ENCODE results near the gene DPM2.

Gene DPM2

GRCh38 chr9:127937388-127938297 is at the start of gene DPM2:
DPM2 (minus strand) TSS chr9:127937854; CDS start chr9:127937820, 34 bp downstream.
- peak; percentile 68 for DNase-seq (ENCODE audit: low read depth)

- DNase-seq (ENCODE audit: low read depth) = no peak
Observed at GRCh38 chr9:127987103-127987614, 49.5 kb upstream of the DPM2 start.

GRCh38 chr9:127985011-127985410 is 47.4 kb upstream of the DPM2 start:
- no peak for DNase-seq (ENCODE audit: low read depth)

DNA sequence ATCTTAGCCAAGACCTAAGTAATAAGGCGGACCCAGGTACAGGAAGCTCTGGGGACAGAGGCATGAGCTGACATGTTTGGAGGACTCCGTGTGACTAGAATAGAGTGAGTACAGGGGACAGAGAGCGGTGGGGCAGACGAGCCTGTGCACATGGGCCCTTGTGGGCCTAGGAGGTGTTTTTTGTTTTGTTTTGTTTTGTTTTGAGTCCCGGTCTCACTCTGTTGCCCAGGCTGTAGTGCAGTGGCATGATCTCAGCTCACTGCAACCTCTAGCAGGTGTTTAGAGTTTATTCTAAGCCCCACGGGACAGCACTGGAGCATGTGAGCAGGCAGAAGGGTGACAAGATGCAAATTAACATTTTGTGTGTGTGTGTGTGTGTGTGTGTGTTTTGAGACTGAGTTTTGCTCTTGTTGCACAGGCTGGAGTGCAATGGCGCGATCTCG is 46.2 kb upstream of the DPM2 start:
- no peak for DNase-seq (ENCODE audit: low read depth)

DNA sequence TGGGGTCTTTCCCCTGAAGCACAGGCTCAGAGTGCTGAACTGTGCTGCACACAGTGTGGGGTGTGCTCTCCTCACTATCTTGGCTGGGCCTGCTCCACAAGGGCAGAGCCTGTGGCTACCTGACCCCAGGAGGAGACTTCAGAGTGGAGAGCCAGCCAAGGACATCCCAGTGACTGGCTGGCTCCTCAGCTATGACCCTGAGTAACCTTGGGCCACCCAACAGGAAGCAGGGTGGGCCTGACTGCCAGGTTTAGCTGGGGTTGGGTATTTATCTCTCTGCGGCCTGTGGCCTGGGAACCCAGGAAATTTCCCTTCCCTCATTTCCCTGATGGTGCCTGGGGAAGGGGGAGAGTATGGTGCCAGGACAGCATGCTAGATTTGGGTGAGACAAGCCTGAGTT is 45.3 kb upstream of the DPM2 start:
- no peak for DNase-seq (ENCODE audit: low read depth)

DNA sequence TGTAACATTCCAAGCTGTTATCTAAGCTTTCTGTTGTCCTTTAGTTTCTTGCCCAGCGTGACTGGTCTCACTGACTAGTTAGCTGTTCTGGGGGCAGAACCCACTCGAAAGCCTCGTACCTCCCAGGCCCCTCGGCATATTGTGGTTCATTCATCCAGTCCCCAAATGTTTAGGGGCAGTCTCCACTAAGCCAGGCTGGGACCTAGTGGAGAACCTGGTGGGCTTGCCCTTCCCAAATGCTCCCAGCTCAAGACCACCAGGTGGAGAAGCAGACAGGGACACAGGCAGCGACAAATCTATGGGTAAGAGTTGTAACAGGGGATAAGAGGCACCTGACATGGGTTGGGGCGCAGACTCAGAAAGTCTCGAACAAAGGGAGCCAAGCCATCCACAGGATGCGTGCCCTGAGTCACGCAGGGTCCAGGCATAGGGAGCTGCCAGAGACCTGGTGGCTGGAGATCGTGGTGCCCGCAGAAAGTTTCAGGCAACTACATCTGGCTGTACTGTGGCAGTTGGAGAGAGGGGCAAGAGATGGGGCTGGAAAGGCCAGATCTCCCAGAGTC is 44.0 kb upstream of the DPM2 start:
- DNase-seq (ENCODE audit: low read depth) = no peak

- DNase-seq (ENCODE audit: low read depth) = peak; percentile 78
Observed at GRCh38 chr9:127980706-127981558, 43.3 kb upstream of the DPM2 start, which contains the start of gene EEIG1. EEIG1 (minus strand) TSS chr9:127980989; CDS start chr9:127980137, 852 bp downstream.

- DNase-seq (ENCODE audit: low read depth) = no peak
Observed at GRCh38 chr9:127980060-127980705, 42.5 kb upstream of the DPM2 start.

DNA sequence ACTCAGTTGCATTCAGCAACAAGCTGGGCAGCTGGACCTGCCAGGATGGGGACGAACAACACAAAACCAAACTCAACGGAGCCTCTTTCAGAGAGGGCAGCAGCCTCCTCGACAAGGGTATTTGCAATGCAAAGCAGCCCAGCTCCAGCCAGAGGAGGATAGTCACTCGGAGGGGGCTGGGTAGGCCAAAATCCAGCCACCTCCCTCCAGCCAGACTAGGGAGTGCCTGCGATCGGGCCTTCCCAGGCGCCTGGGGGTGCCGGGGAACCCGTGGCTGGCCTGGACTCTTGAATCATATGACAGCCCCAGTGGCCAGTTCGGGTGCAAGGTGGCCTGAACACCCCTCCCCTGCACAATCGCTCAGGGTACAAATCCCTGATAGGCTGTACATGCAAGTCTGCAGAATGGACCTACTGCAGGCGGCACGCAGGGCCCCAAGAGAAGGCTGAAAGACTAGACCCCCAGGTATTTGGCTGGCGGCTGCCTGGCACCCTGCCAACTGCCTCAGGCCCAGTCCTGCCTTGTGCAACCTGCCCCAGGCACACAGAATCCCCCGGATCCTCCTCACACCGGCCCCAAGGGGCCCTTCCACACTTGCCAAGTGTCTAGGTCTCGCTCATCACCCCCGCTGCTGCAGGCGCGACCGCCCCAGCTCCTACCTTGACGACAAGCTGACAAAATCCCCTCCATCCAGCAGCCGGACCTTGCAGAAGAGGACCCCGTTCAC is 41.8 kb upstream of the DPM2 start:
- no peak for DNase-seq (ENCODE audit: low read depth)

GRCh38 chr9:127979015-127979332 is 41.3 kb upstream of the DPM2 start:
- DNase-seq (ENCODE audit: low read depth) = no peak

DNA sequence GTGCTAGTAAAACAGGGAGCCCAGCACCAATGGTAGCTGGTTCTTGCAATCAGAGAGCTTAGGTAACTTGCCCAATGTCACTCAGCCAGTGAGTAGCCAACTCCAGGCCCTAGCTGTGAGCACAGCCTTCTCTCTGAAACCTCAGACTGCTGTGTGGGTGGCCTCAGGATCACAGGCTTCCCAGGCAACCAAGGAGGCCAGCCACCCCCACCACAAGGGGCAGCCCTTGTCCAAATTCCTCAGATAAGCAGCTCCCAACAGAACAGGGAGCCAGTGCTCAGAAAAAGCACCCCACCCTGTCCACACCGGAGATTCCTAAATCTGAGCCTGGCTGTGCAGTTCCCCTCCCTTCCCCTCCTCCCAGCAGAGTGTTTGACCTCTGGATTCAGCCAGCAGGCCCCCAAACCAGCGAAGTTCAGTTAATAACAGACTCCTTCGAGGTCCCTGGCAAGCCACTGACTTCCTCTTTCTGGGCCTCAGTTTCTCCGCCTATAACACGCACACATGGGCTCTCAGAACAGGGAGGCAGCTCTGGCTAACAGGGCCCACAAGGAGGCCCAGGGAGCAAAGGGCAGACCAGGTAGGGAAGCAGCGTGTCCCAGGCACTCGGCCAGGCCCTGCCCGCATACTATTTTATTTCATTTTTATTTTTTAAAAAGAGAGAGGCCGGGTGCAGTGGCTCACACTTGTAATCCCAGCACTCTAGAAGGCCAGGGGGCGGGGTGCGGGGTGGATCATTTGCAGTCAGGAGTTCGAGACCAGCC is 40.4 kb upstream of the DPM2 start:
- no peak for DNase-seq (ENCODE audit: low read depth)

GRCh38 chr9:127977009-127977883 is 39.6 kb upstream of the DPM2 start:
- DNase-seq (ENCODE audit: low read depth) = no peak

DNA sequence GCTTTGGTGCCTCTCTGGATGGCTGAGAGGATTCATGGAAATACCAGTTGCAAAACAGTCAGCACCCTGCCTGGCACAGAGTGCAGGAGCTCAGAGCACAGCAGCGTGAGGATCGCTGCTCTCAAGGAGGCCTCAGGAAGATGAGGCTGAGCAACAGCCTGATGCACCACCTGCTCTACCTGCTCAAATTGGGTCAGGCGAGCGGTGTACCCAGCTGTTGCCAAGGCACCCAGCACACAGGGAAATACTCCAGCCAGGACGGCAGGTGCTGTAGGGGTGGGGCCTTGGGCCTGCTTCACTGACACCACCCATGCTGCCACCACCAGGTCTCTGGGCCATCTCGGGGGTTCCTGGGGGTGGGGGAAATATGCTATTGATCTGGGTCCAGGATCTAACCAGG is 38.8 kb upstream of the DPM2 start:
- DNase-seq (ENCODE audit: low read depth) = no peak

DNA sequence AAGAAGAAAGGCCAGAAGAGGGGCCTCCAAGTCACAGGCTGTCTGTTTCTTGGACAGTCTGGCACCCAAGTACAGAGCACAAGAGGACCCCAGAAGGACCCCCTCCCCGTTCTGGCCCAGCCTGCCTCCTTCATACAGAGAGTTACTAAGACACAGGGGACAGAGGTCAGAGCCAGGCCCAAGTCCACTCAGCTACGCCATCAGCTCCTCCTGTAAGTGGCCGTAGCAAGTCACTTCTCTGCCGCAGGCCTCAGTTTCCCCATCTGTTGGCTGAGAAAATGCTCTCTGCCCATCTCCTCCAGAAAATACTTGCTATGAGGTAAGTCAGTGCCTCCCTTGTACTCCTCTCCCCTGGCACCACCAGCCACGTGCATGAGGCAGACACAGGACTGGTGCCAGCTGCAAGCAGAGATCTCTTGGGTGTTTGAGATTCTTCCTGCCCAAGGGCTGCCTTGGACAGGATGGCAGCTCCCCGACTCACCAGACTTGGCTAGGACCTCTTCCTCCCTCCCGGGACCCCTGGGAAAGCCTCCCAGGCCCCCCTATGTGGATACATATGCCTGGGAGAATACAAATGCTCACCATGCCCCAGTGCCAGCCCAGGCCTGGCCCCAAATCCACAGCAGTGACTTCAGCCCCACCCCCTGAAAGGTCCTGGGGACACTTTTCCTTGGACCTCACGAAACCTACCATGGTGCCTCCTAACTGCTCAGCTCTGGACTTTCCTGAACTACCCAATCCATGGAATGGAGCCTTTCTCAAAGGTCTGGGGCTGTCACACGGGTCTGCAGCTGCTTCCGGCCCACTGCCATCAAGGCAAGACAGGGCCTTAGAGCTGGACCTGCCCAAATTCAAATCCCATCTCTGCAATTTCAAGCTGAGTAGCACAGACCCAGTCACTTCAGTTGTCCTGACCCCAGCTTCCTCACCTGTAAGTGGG is 38.0 kb upstream of the DPM2 start:
- DNase-seq (ENCODE audit: low read depth) = no peak

DNA sequence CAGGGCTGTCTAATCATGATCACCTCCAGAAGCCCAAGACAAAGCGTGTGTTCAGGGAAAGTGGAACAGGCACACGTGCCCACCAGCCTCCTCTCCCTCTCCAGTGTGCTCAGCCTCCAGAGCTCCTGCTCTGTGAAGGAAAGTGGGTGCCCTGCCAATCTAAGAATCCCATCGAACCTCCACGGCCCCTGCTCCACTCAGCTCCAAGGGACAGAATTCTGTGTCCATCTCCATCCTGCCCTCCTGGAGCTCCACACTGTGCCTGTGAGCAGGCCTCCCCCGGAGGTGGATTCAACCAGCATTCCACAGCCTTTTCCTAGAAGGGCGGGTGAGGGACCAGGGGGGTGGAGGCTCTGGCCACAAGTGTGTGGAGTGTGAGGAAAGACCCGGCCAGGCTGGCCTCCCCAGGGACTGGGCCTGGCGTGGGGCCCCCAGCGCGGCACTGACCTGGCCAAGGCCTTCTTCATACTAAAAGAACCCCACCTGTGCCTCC is 37.2 kb upstream of the DPM2 start:
- no peak for DNase-seq (ENCODE audit: low read depth)

DNA sequence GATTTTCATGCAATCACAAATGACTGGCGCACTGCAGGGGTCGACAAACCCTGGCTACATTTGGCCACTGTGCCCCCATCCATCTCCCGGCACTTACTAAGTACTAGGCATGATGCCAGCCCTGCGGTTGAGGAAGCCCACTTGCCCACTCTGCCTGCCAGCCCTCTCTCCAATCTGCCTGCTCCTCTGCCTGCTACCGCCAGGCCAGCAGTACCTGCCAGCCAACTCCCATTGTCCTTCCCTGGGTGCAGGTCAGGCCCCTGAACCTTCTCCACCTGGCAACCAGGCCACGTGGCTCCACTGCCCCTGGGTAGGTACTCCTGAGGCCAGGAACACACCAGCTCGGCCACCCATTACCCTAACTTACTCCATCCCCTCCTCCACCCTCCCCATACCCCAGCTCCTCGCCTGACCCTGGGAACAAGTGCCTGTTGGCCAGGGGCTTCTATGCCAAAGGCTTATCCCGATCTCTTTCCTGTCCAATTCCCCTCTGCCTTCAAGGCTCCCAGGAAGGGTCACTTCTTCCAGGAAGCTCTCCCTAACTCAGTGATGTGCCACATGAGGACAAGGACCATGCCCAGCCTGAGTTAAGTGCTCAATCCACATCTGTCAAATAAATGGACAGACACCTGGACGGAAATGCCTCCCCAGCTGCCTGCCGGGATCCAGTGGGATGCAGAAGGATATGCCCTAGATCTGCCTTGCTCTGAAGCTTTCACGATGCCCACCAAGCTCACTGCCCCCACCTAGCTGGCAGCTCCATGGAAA is 36.5 kb upstream of the DPM2 start:
- DNase-seq (ENCODE audit: low read depth) = no peak
